Head of caudate nucleus (tissue), 42 donors: Measurements from ENCODE around the gene CALN1.
"Not testable (repeated sequence)": the region's sequence is repeated elsewhere in the genome, so short reads cannot be mapped to it uniquely, and the experiment has no call there.

Source experiments
- DNase-seq, 42 donors: peaks; one replicate each; pipeline versions ENCODE4 v3.0.0 to v3.0.0-alpha.2; 2020 to 2021; ENCODE audit warnings: mixed read lengths in 7 of 42
- intact Hi-C: fragments of 100-400 bp; cut with DNase I; formaldehyde crosslinking; loops from one replicate; pipeline ENCODE4 v1.15.0; 2022

Gene CALN1

GRCh38 chr7:71868797-71869196 is 543.3 kb downstream of the CALN1 start:
- peak in 4 of 42 donors; percentile 12 to 47 (median 26) for DNase-seq
- intact Hi-C loops = no loop called here

- intact Hi-C loops = no loop called here
These were observed 544.5 kb downstream of the CALN1 start for GRCh38 chr7:71867626-71868025.

GRCh38 chr7:71865172-71865571 is 547.0 kb downstream of the CALN1 start:
- no peak for DNase-seq
- intact Hi-C loops = no loop called here

More at GRCh38 chr7:71867626-71868025, 544.5 kb downstream of the CALN1 start:
- no peak for DNase-seq

GRCh38 chr7:71864130-71864529 is 548.0 kb downstream of the CALN1 start:
- no peak for DNase-seq
- intact Hi-C loops = no loop called here

- intact Hi-C loops = no loop called here
These were observed 551.6 kb downstream of the CALN1 start for GRCh38 chr7:71860572-71860971.

GRCh38 chr7:71857338-71857737 is 554.8 kb downstream of the CALN1 start:
- no peak for DNase-seq
- intact Hi-C loops = no loop called here

More at GRCh38 chr7:71860572-71860971, 551.6 kb downstream of the CALN1 start:
- DNase-seq = peak in 1 of 42 donors; percentile 15

- intact Hi-C loops = no loop called here
- DNase-seq = peak in 1 of 42 donors; percentile 26
These were observed 557.4 kb downstream of the CALN1 start for GRCh38 chr7:71854546-71855397.

- intact Hi-C loops = no loop called here
These were observed 560.2 kb downstream of the CALN1 start for GRCh38 chr7:71851776-71852498.

GRCh38 chr7:71846160-71846559 is 566.0 kb downstream of the CALN1 start:
- intact Hi-C loops = no loop called here
- DNase-seq = no peak

More at GRCh38 chr7:71851776-71852498, 560.2 kb downstream of the CALN1 start:
- no peak for DNase-seq

- intact Hi-C loops = no loop called here
These were observed 568.5 kb downstream of the CALN1 start for GRCh38 chr7:71843676-71844075.

GRCh38 chr7:71842786-71843185 is 569.4 kb downstream of the CALN1 start:
- intact Hi-C loops = no loop called here
- no peak for DNase-seq

More at GRCh38 chr7:71843676-71844075, 568.5 kb downstream of the CALN1 start:
- DNase-seq = peak in 1 of 42 donors; percentile 23

- intact Hi-C loops = no loop called here
- no peak for DNase-seq
These were observed 569.8 kb downstream of the CALN1 start for GRCh38 chr7:71842381-71842780.

GRCh38 chr7:71835056-71835455 is 577.1 kb downstream of the CALN1 start:
- no peak for DNase-seq
- intact Hi-C loops = no loop called here

- intact Hi-C loops = no loop called here
- no peak for DNase-seq
These were observed 582.6 kb downstream of the CALN1 start for GRCh38 chr7:71829515-71829914.

- intact Hi-C loops = no loop called here
- DNase-seq = no peak
These were observed 583.8 kb downstream of the CALN1 start for GRCh38 chr7:71828361-71828760.

GRCh38 chr7:71826141-71826540 is 586.0 kb downstream of the CALN1 start:
- intact Hi-C loops = no loop called here
- DNase-seq = no peak

- intact Hi-C loops = no loop called here
- DNase-seq = peak in 1 of 42 donors; percentile 16
These were observed 588.0 kb downstream of the CALN1 start for GRCh38 chr7:71824006-71824760.

- DNase-seq, intact Hi-C loops: not testable (repeated sequence)
These were observed 589.7 kb downstream of the CALN1 start for GRCh38 chr7:71822406-71822805.

- intact Hi-C loops = no loop called here
- no peak for DNase-seq
These were observed 594.2 kb downstream of the CALN1 start for GRCh38 chr7:71817916-71818315.
